Neuron (in vitro differentiated cells): ENCODE measurements around the gene CACNG4.

Experiments used
- H2AFZ ChIP-seq: one replicate; pipeline ENCODE4 v1.6.1; 2013; ENCODE audit warnings: low read depth, mild to moderate bottlenecking, inconsistent platforms, low read length, moderate library complexity
- H3K27me3 ChIP-seq: one replicate; pipeline ENCODE4 v1.6.1; 2013; ENCODE audit warnings: low read length; ENCODE audit not compliant: insufficient read depth
- H3K36me3 ChIP-seq: one replicate; pipeline ENCODE4 v1.6.1; 2013; ENCODE audit warnings: low read length; ENCODE audit not compliant: insufficient read depth
- H3K4me1 ChIP-seq: one replicate; pipeline ENCODE4 v1.6.1; 2013; ENCODE audit warnings: low read length; ENCODE audit not compliant: insufficient read depth
- H3K4me3 ChIP-seq: 2 replicates; pipeline ENCODE4 v1.5.1; 2013; ENCODE audit warnings: mild to moderate bottlenecking, low read length, moderate library complexity
- H3K9me3 ChIP-seq: one replicate; pipeline ENCODE4 v1.6.1; 2013; ENCODE audit warnings: low read length

The CACNG4 gene

DNA sequence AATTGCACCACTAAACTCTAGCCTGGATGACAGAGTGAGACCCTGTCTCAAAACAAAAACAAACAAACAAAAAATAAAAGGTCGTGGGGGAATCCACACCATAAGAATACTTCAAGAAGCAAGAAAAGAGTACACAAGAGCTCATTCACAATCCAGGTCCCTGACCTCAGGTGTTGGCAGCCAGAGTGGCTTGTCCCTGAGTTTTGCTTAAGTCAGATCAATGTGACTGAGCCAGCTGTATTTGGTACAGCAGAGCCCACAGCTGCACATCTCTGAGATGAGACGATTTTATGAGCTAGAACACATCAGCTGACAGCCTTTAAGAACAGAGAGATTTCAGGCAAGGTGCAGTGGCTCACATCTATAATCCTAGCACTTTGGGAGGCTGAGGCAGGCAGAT, 102.2 kb downstream of the CACNG4 start:
- no peaks in the 10 kb centered on the region for H3K9me3 ChIP-seq
- no peaks in the 10 kb centered on the region for H3K36me3 ChIP-seq
- H3K27me3 ChIP-seq: no peaks in the 10 kb centered on the region
- no peak overlapping the region for H2AFZ ChIP-seq
- H3K4me3 ChIP-seq: no peak overlapping the region
- no peaks in the 10 kb centered on the region for H3K4me1 ChIP-seq

DNA sequence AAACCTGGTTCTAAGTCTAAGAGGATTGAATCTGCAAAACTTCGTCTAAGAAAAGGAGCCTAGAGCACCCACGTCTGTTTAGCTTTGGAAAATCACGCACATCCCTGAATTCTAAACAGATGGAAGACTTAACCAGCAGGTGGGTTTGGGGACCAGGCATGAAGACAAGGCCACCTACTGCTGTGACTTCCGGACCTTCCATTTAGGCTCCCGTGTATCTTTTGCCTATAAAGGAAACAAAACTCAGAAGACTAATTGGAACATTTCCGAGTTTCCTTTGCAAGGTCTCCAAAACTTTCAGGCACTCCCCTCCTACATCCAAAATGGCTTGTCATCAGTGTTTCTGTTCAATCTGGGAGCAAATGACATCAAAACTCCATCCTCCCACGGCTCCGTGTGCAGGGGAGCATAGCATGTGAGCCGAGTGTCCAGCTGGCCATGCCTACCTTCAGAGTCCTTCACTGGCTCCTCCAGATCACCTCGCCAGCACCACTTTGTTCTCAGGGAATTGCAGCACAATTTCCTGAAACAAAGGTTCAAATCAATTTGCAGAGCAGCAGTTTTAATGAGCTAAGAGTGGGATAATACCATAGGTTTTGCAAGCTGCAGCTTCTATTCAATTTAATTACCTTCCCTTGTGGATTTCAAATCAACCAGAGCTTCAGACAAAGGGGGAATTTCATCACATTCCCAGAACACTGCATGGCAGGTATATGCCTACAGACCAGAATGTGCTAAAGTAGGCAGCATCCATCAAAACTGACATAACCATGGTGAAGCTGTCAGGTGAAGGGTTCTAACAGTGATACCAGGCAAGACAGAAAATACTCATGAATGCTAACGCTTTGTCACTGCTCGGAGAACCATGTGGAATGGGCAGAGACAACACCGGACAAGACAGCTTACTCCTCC, 103.3 kb downstream of the CACNG4 start:
- Histone ChIP-seq H3K9me3 (peaks cover 3% of the 10 kb centered on the region), H2AFZ (no peak overlapping the region), H3K27me3 (no peaks in the 10 kb centered on the region), H3K4me3 (no peak overlapping the region), H3K4me1 (no peaks in the 10 kb centered on the region), H3K36me3 (no peaks in the 10 kb centered on the region)

DNA sequence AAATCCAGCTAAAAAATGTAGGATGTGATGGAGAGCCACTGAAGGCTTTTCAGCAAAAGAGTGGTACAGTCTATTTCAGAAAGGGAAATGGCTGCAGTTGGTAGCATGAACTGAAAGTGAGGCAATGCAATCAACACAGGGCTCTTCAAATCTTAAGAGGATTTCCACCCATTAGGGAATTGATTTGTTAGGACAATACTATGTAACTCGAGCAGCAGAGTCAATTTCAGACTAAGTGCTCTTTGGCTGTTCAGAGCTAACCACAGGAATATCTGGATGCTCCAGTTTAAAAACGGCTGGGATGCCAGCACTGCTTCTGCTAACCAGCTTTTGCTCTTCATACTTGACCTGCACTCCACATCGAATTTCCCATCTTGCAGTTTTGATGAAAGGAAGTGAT, 104.5 kb downstream of the CACNG4 start:
- Histone ChIP-seq H3K27me3 (no peaks in the 10 kb centered on the region), H3K9me3 (peaks cover 3% of the 10 kb centered on the region), H3K36me3 (no peaks in the 10 kb centered on the region), H3K4me1 (no peaks in the 10 kb centered on the region), H3K4me3 (no peak overlapping the region), H2AFZ (no peak overlapping the region)

DNA sequence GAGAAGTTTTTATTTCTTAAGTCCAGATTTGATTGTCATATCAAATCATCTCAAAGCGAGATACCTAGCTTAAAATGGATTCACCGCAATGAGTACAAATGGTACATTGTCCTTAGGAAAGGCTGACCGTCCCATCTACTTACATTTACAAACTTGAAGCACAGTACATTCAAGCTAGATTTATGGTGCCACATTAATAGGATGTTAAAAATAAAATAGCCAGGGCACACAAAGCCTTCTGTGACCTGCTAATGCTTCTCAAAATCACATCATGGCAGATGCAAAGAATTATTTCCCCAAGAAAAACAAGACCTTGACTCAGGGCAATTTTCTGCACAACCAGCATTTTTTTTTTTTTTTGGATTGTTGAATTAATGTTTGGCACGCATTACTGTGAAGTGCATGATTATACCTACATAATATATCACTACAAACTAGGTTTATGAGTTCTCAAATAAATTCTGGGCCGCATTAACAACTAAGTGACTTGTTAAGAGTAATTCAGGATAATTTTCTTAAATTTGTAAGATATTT, 105.2 kb downstream of the CACNG4 start:
- Histone ChIP-seq H2AFZ (no peak overlapping the region), H3K36me3 (no peaks in the 10 kb centered on the region), H3K9me3 (peaks cover 3% of the 10 kb centered on the region), H3K4me3 (no peak overlapping the region), H3K27me3 (no peaks in the 10 kb centered on the region), H3K4me1 (no peaks in the 10 kb centered on the region)

DNA sequence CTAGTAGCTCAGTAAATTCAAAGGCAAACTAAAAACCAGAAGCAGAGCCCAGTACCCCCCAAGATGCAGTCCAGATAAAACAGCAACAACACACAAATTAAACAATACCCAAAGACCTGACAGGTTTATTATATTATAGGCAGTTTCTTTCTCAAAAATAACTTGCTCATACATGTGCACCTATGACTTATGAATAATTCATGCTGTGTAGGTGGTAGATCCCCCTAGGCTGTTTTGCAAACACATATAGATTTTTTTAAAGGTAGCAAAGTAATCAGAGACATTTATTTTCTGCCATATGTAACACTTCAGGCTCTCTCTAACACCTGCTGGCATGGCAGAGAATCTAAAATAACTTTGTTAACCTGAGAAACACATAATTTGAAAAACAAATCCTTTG, 107.1 kb downstream of the CACNG4 start:
- H2AFZ ChIP-seq: no peak overlapping the region
- H3K4me1 ChIP-seq: no peaks in the 10 kb centered on the region
- H3K9me3 ChIP-seq: peaks cover 3% of the 10 kb centered on the region
- no peaks in the 10 kb centered on the region for H3K27me3 ChIP-seq
- peaks cover 5% of the 10 kb centered on the region for H3K36me3 ChIP-seq
- no peak overlapping the region for H3K4me3 ChIP-seq

DNA sequence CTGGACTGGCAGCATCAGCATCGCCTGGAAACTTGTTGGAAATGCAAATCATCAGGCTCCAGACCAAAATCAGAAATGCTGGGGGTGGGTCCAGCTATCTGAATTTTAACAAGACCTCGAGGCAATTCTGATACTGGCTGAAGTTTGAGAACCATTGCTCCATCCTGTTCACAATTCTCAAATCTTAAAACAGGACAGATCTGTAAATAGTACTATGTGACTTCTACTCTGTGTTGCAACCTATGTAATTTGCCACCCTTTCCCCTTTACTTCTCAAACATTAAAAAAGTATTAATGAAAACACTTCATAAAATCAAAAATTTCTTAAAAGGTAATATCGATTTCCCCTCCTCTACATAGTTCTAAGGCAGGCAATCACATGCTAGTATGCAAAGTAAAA, 108.4 kb downstream of the CACNG4 start:
- no peak overlapping the region for H3K4me3 ChIP-seq
- no peak overlapping the region for H2AFZ ChIP-seq
- H3K9me3 ChIP-seq: peaks cover 3% of the 10 kb centered on the region
- no peaks in the 10 kb centered on the region for H3K27me3 ChIP-seq
- H3K36me3 ChIP-seq: peaks cover 11% of the 10 kb centered on the region
- H3K4me1 ChIP-seq: no peaks in the 10 kb centered on the region

DNA sequence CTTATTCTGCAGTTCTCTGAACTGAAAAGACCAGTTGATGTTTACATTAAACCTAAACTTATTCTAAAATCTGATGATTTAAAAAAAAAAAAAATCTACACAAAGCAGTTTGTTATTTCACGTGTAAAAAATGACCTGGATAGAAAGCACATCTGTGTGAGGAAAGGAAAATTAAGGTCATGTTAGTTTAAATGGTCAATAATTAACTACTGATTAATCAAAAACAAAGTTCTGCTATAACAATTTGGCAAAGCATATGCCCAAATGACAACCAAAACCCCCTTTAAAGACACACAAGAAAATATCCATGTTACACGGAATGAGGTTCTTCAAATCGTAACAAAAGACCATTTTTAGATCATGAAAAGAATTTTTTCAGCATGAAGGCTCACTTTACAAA, 110.3 kb downstream of the CACNG4 start:
- Histone ChIP-seq H3K27me3 (no peaks in the 10 kb centered on the region), H3K36me3 (peaks cover 17% of the 10 kb centered on the region)

DNA sequence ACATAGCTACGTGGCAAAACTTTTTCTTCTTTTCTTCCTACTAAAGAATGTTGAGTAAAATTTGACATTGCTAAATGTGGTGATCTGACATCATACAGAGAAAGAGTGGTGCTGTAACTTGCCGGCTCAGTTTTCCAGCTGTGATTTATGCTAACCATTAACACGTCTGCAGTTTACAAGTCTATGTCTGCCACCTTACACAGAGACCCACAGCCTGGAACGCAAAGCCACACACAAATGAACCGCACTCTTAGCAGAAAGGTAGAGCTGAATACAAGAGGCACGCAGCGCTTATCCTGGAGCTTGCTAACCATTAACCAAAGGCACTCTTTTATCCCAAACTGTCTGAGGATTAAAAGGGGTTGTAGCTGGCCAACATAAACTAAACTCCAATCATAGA, 111.8 kb downstream of the CACNG4 start:
- H3K9me3 ChIP-seq: peaks cover 3% of the 10 kb centered on the region
- H3K36me3 ChIP-seq: peaks cover 17% of the 10 kb centered on the region
- no peaks in the 10 kb centered on the region for H3K4me1 ChIP-seq
- H2AFZ ChIP-seq: no peak overlapping the region
- no peak overlapping the region for H3K4me3 ChIP-seq
- no peaks in the 10 kb centered on the region for H3K27me3 ChIP-seq

More for the DNA sequence above, 110.3 kb downstream of the CACNG4 start:
- no peaks in the 10 kb centered on the region for H3K4me1 ChIP-seq
- no peak overlapping the region for H3K4me3 ChIP-seq
- no peak overlapping the region for H2AFZ ChIP-seq
- H3K9me3 ChIP-seq: peaks cover 3% of the 10 kb centered on the region

DNA sequence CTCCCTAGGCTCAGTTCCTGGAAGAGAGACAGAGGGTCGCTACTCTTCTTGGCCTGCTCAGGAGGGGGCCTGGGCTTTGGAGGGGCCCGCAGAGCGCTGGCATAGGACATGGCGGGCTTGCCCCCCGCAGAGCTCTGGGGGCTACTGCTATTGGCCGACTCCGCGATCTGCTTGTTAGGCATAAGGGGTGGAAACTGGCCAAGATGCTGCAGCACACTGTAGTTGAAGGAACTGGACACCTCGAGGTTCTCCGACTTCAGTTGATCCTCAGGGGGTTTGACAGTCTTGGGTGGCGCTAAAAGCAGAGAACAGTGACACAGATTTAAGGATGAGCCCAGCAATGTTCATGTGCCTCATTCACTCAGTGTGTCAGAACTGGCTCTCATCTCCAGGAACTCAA, 113.8 kb downstream of the CACNG4 start:
- Histone ChIP-seq H2AFZ (no peak overlapping the region), H3K27me3 (no peaks in the 10 kb centered on the region), H3K36me3 (peaks cover 23% of the 10 kb centered on the region), H3K9me3 (no peaks in the 10 kb centered on the region), H3K4me1 (no peaks in the 10 kb centered on the region), H3K4me3 (no peak overlapping the region)

DNA sequence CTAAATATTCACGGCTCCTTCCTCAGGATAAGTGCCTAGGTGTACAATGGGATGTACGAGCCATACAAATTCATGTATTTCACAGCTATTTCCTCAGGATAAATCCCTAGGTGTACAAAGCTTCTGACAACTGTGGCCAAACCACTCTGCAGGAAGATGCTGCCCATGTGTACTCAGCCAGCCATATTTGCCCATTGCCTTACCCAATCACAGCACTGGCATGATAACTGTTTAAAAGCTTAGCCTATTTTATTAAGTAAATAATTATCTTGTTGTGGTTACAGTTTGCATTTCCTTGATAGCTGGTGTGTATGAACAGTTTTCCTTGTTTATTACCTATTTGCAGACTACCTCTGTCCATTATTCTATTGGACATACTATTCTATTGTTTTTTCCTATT, 115.0 kb downstream of the CACNG4 start:
- no peaks in the 10 kb centered on the region for H3K4me1 ChIP-seq
- H3K27me3 ChIP-seq: no peaks in the 10 kb centered on the region
- H3K36me3 ChIP-seq: peaks cover 23% of the 10 kb centered on the region
- H2AFZ ChIP-seq: no peak overlapping the region
- H3K4me3 ChIP-seq: no peak overlapping the region
- no peaks in the 10 kb centered on the region for H3K9me3 ChIP-seq

DNA sequence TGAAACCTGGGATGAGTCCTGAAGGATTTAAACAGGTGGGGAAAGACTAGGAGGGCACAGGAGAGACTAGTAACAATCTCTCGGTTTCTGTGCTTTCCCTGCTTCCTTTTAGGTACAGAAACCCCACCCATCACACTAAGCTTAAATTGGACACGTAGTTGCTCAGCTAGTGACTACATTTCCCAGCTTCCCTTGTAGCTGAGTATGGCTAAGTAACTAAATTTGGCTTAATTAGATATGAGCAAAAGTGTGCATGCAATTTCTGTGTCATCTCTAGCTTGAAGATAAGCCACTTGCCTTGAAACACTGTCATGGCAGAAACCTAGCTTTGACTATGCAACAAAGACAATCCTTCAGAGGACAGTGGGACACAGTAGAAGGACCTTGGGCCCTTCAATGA, 116.3 kb downstream of the CACNG4 start:
- Histone ChIP-seq H3K27me3 (no peaks in the 10 kb centered on the region), H3K4me3 (no peak overlapping the region), H3K9me3 (no peaks in the 10 kb centered on the region), H3K36me3 (peaks cover 24% of the 10 kb centered on the region), H3K4me1 (no peaks in the 10 kb centered on the region), H2AFZ (no peak overlapping the region)

DNA sequence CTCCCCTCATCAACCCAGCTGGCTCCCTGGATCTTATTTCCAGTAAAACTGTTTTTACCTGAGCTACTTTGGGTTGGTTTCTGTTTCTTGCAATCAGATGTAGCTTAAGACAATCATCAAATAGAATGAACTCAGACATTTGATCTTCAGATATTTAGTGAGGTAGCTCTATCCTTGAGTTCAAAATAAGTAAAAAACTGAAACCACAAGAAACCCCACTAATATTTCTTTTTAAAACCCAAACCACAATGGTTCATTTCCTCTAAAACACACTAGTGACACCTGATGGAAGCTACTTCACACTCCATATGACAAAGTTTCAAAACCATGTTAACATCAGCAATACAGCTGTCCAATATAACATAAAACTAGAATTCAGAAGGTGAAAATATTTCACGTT, 117.6 kb downstream of the CACNG4 start:
- no peak overlapping the region for H3K4me3 ChIP-seq
- H3K4me1 ChIP-seq: no peaks in the 10 kb centered on the region
- peaks cover 28% of the 10 kb centered on the region for H3K36me3 ChIP-seq
- no peaks in the 10 kb centered on the region for H3K27me3 ChIP-seq
- H3K9me3 ChIP-seq: no peaks in the 10 kb centered on the region
- no peak overlapping the region for H2AFZ ChIP-seq
